ENCODE data around the gene NEMP1. TPM values are rescaled to one million over a fixed set of nuclear protein-coding genes. Genes with fewer than 3 reads are reported as not detected.

Gene NEMP1
- total and polyA plus RNA-seq, 7 donors = 1.3 to 3.2 (median 2.4) TPM

- intact Hi-C loops (cut with DNase I) = no loop called here
- Histone ChIP-seq H3K4me1 (no peaks in the 10 kb centered on the region), H3K9me3 (no peaks in the 10 kb centered on the region), H3K27ac (no peak within 1 kb of the TSS), H3K36me3 (ENCODE audit: insufficient read depth in 1 of 2, low read depth in 1 of 2) (no peaks in the 10 kb centered on the region), H3K4me3 (no peak within 1 kb of the TSS), H3K27me3 (ENCODE audit: insufficient read depth in 3 of 3, low read length in 2 of 3) (peaks cover 0 to 15% (median 4%) of the 10 kb centered on the region in 3 donors)
- TF ChIP-seq, protein P1, sequence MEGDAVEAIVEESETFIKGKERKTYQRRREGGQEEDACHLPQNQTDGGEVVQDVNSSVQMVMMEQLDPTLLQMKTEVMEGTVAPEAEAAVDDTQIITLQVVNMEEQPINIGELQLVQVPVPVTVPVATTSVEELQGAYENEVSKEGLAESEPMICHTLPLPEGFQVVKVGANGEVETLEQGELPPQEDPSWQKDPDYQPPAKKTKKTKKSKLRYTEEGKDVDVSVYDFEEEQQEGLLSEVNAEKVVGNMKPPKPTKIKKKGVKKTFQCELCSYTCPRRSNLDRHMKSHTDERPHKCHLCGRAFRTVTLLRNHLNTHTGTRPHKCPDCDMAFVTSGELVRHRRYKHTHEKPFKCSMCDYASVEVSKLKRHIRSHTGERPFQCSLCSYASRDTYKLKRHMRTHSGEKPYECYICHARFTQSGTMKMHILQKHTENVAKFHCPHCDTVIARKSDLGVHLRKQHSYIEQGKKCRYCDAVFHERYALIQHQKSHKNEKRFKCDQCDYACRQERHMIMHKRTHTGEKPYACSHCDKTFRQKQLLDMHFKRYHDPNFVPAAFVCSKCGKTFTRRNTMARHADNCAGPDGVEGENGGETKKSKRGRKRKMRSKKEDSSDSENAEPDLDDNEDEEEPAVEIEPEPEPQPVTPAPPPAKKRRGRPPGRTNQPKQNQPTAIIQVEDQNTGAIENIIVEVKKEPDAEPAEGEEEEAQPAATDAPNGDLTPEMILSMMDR (IDR thresholded peaks at IDR 0.05) = no peak
- WGBS, 3 donors = 33 to 38% (median 35%) methylated on average over 5 to 6 of the region's 6 CpGs
- DNase-seq (no peak), ATAC-seq (no peak)
Observed at GRCh38 chr12:57016348-57016747, 62.2 kb downstream of the NEMP1 start, which contains the start of gene TAC3. TSS of gene TAC3 (minus strand) at chr12:57016529. CDS start at chr12:57015797, 732 bp downstream.

DNA sequence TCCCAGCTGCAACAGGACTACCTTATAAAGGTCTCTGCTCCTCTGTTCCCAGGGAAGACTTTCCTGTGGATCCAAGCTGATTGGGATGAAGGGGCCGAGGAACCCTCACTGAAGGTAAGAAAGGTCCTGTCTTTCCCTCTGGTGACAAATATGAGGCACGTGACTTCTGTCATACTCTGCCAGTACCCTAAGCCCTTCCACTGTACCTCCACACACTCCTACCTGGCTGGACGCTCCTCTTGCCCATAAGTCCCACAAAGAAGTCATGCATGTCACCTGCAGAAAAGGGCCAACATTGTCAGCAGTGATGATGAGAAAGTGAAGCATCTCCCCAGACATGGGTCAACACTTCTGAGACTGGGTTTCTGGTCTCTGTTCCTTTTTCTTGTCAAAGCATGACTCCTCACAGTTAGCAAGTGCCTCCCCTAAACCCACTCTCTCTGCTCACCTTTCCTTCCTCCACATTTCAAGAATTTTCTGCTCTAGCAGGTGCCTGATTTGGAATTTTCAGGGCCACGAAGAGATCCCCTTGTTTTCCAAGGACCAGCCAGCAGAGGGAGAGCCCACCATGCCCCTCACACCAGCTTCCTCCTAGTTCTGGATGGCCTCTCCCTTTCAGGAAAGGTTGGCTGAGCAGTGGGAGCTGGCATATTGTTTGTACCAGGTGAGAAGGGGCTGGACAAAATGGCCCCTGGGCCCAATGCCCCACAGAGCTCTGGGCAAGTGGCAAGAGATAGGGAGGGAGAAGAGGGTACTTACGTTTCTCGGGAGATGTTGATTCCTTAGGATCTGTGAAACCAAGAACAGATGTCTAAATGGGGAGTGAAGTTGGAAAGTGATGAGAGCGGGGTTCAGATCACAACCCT lies 65.8 kb downstream of the NEMP1 start:
- Histone ChIP-seq H3K27ac (no peak overlapping the region), H3K36me3 (ENCODE audit: insufficient read depth in 1 of 2, low read depth in 1 of 2) (no peaks in the 10 kb centered on the region), H3K4me1 (no peaks in the 10 kb centered on the region), H3K27me3 (ENCODE audit: insufficient read depth in 3 of 3, low read length in 2 of 3) (peaks cover 0 to 15% (median 4%) of the 10 kb centered on the region in 3 donors), H3K9me3 (no peaks in the 10 kb centered on the region), H3K4me3 (no peak overlapping the region)
- WGBS, 3 donors = 67 to 74% (median 71%) methylated on average over 7 of the region's 7 CpGs
- ATAC-seq (no peak), DNase-seq (no peak)
- intact Hi-C loops (cut with DNase I) = no loop called here
- TF ChIP-seq, protein P1 (IDR thresholded peaks at IDR 0.05) = no peak

- whole genome bisulfite sequencing, 3 donors = 49 to 54% (median 54%) methylated on average over 12 of the region's 12 CpGs
- Histone ChIP-seq H3K27me3 (ENCODE audit: insufficient read depth in 3 of 3, low read length in 2 of 3) (peaks cover 0 to 15% (median 4%) of the 10 kb centered on the region in 3 donors), H3K4me1 (peaks cover 3% of the 10 kb centered on the region), H3K27ac (no peak overlapping the region), H3K9me3 (no peaks in the 10 kb centered on the region), H3K4me3 (no peak overlapping the region), H3K36me3 (ENCODE audit: insufficient read depth in 1 of 2, low read depth in 1 of 2) (no peaks in the 10 kb centered on the region)
- intact Hi-C loops (cut with DNase I) = no loop called here
- ATAC-seq = no peak
- no peak for DNase-seq
- TF ChIP-seq, protein P1 (IDR thresholded peaks at IDR 0.05) = no peak
Observed at GRCh38 chr12:57011438-57012424, 66.9 kb downstream of the NEMP1 start.

DNA sequence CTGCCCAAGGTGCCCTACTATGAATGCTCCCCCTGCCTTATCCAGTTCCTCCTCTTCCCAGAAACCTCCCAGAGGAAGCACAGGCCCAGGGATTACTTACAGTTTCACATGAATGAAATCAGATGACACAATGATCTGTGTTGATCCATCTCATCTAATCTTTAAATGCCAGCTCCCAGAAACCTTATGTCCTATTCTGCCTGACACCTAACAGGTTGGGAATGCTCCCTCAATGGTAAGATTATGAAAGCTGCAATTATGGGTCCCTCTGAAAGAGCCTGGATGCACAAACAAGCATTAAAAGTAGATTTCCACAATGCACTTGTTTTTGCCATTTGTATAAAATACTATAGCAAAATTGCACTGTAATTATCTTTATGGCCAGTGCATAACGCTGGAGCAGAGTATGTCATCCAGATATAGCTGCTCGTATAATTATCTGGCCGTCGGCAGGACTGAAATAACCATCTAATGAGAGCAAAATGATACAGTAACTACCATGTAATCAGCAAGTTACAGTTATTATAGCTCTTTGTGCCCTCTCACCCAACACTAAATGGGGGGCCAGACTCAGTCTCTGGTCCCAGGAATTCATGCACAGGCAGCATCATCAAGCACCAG lies 67.9 kb downstream of the NEMP1 start:
- H3K36me3 ChIP-seq (ENCODE audit: insufficient read depth in 1 of 2, low read depth in 1 of 2) = no peaks in the 10 kb centered on the region
- H3K9me3 ChIP-seq = no peaks in the 10 kb centered on the region
- intact Hi-C loops (cut with DNase I) = no loop called here
- ATAC-seq = no peak
- no peak overlapping the region for H3K4me3 ChIP-seq
- H3K27me3 ChIP-seq (ENCODE audit: insufficient read depth in 3 of 3, low read length in 2 of 3) = peaks cover 0 to 15% (median 2%) of the 10 kb centered on the region in 3 donors
- WGBS, 3 donors = 56 to 71% (median 63%) methylated on average over 4 of the region's 4 CpGs
- no peak for DNase-seq
- no peak overlapping the region for H3K27ac ChIP-seq
- peaks cover 4% of the 10 kb centered on the region for H3K4me1 ChIP-seq
- TF ChIP-seq, protein P1 (IDR thresholded peaks at IDR 0.05) = no peak
